Body of pancreas (tissue), 2 donors: ENCODE results near the gene BICD1. TPM values are rescaled to one million over a fixed set of nuclear protein-coding genes. Genes with fewer than 3 reads are reported as not detected.

ENCODE experiments used
- small RNA-seq: library from RNA; depleted of rRNA; stranded (forward); fragments of <200 nt; gene quantifications from one replicate; pipeline ENCODE3, GENCODE V24; 2016
- total RNA-seq, 2 donors: library from RNA; depleted of rRNA; stranded (reverse); fragments of >200 nt; gene quantifications; one replicate each; pipeline ENCODE4 v1.1.0, GENCODE V29; 2016

BICD1 gene
- total RNA-seq, 2 donors from 2014 or later = 3.0 to 6.2 TPM

Small RNA genes within 50 kb of the gene (small RNA-seq; reads per million reads assigned to genes)
- gene AC048344.2 (not detected), gene AC048344.3 (not detected), gene RF00019 (not detected)

Other genes starting within 250 kb of the BICD1 start
- 10 to 100 TPM; 29.1 to 48.1 TPM for gene RESF1, start 147.4 kb upstream of the BICD1 start, total RNA-seq